HepG2 (cell line): ENCODE results near the gene IGFBP6. TPM values are rescaled to one million over a fixed set of nuclear protein-coding genes. Genes with fewer than 3 reads are reported as not detected.
A peak's percentile ranks its signal among the peaks of the same experiment; 100 is the strongest.

Experiments
- CCDC6 ChIP-seq: sonication (generic); formaldehyde crosslinking; IDR thresholded peaks from 2 replicates; pipeline ENCODE4 v1.8.1; 2022; ENCODE audit warnings: mild to moderate bottlenecking, missing genetic modification reagents, moderate library complexity
- ELF1 ChIP-seq: sonication (generic); formaldehyde crosslinking; IDR thresholded peaks from 2 replicates; pipeline ENCODE4 v1.4.0; 2020; ENCODE audit warnings: missing genetic modification reagents
- ELF3 ChIP-seq: IDR thresholded peaks from 2 replicates; pipeline ENCODE4 v1.6.1; 2016; ENCODE audit warnings: missing genetic modification reagents, missing compliant biosample characterization
- HCFC1 ChIP-seq: fragments of 150-350 bp; IDR thresholded peaks from 2 replicates; pipeline ENCODE4 v1.6.1; 2014; ENCODE audit warnings: low read depth, low read length
- MIER3 ChIP-seq: IDR thresholded peaks from 2 replicates; pipeline ENCODE4 v1.6.1; 2016; ENCODE audit warnings: missing compliant biosample characterization, borderline replicate concordance
- NFYB ChIP-seq: sonication (generic); formaldehyde crosslinking; IDR thresholded peaks from 2 replicates; pipeline ENCODE4 v1.4.0; 2020; ENCODE audit warnings: missing genetic modification reagents
- NPAS2 ChIP-seq: sonication (generic); formaldehyde crosslinking; IDR thresholded peaks from 2 replicates; pipeline ENCODE4 v1.8.0; 2022; ENCODE audit warnings: mild to moderate bottlenecking, missing genetic modification reagents, borderline replicate concordance
- POLR2A ChIP-seq, 2 experiments: IDR thresholded peaks; 2 replicates each; pipeline ENCODE4 v1.6.1; 2011; ENCODE audit warnings: low read depth in 2 of 2, low read length in 2 of 2, mild to moderate bottlenecking in 1 of 2, moderate library complexity in 1 of 2; ENCODE audit not compliant: insufficient read depth in 1 of 2
- RBFOX2 ChIP-seq: fragments of 200-400 bp; formaldehyde crosslinking; IDR thresholded peaks from 2 replicates; pipeline ENCODE4 v1.6.1; 2017; ENCODE audit warnings: low read depth, mild to moderate bottlenecking, low read length
- RFXANK ChIP-seq: IDR thresholded peaks from 2 replicates; pipeline ENCODE4 v1.6.1; 2016
- WIZ ChIP-seq: sonication (generic); formaldehyde crosslinking; IDR thresholded peaks from 2 replicates; pipeline ENCODE4 v1.5.1; 2020; ENCODE audit warnings: mild to moderate bottlenecking, missing genetic modification reagents
- XRCC5 ChIP-seq: fragments of 200-400 bp; formaldehyde crosslinking; optimal IDR thresholded peaks from 2 replicates; pipeline ENCODE3; 2017; ENCODE audit warnings: mild to moderate bottlenecking, low read length
- ZNF205 ChIP-seq: IDR thresholded peaks from 2 replicates; pipeline ENCODE4 v1.6.1; 2018; ENCODE audit warnings: missing biosample characterization, missing genetic modification reagents
- ZNF263 ChIP-seq: sonication (generic); formaldehyde crosslinking; IDR thresholded peaks from 2 replicates; pipeline ENCODE4 v1.4.0; 2020; ENCODE audit warnings: missing genetic modification reagents
- ZNF264 ChIP-seq: sonication (generic); formaldehyde crosslinking; IDR thresholded peaks from 2 replicates; pipeline ENCODE4 v1.4.0; 2020; ENCODE audit warnings: missing genetic modification reagents
- ZNF317 ChIP-seq: sonication (generic); formaldehyde crosslinking; IDR thresholded peaks from 2 replicates; pipeline ENCODE4 v1.5.0; 2020; ENCODE audit warnings: mild to moderate bottlenecking, missing genetic modification reagents
- ZNF331 ChIP-seq: sonication (generic); formaldehyde crosslinking; IDR thresholded peaks from 2 replicates; pipeline ENCODE4 v1.4.0; 2020; ENCODE audit warnings: missing genetic modification reagents
- ZNF354B ChIP-seq: sonication (generic); formaldehyde crosslinking; IDR thresholded peaks from 2 replicates; pipeline ENCODE4 v1.8.0; 2022; ENCODE audit warnings: mild to moderate bottlenecking, missing genetic modification reagents
- ZNF460 ChIP-seq: sonication (generic); formaldehyde crosslinking; IDR thresholded peaks from 2 replicates; pipeline ENCODE4 v1.5.1; 2020; ENCODE audit warnings: missing genetic modification reagents, mild to moderate bottlenecking, borderline replicate concordance
- ZNF530 ChIP-seq: sonication (generic); formaldehyde crosslinking; IDR thresholded peaks from 2 replicates; pipeline ENCODE4 v1.5.0; 2020; ENCODE audit warnings: low read depth, mild to moderate bottlenecking, missing genetic modification reagents
- ZNF570 ChIP-seq: sonication (generic); formaldehyde crosslinking; IDR thresholded peaks from 2 replicates; pipeline ENCODE4 v1.4.0; 2020; ENCODE audit warnings: mild to moderate bottlenecking, missing genetic modification reagents, borderline replicate concordance
- ZNF768 ChIP-seq: sonication (generic); formaldehyde crosslinking; IDR thresholded peaks from 2 replicates; pipeline ENCODE4 v1.4.0; 2020; ENCODE audit warnings: missing genetic modification reagents
- polyA plus RNA-seq, 8 experiments: library from polyadenylated mRNA; depleted of rRNA in 3 of 8; stranded (reverse) in 7 of 8; unstranded in 1 of 8; fragments of >200 nt; fragmentation: Illumina TruSeq in 4 of 8; extraction: Trizol in 4 of 8; gene quantifications; 2 replicates each; pipeline versions ENCODE4 v1.2.1 to v1.2.3, GENCODE V29; 2011 to 2016; ENCODE audit warnings: low read depth in 4 of 8, missing spikeins in 1 of 8, mixed read lengths in 1 of 8; ENCODE audit not compliant: insufficient read depth in 1 of 8
- total RNA-seq, 5 experiments: library from RNA; depleted of rRNA; stranded (reverse); fragments of >200 nt; fragmentation: Illumina TruSeq; extraction: Trizol; gene quantifications; 2 replicates each; pipeline ENCODE4 v1.2.3, GENCODE V29; 2016; ENCODE audit warnings: low read depth in 1 of 5
- TF ChIP-seq, protein P1 (sequence below): sonication (generic); formaldehyde crosslinking; IDR thresholded peaks from 2 replicates; pipeline ENCODE4 v1.8.1; 2023; ENCODE audit warnings: mild to moderate bottlenecking, inconsistent platforms, moderate library complexity, missing genetic modification reagents, borderline replicate concordance
- TF ChIP-seq, protein P2 (sequence below): IDR thresholded peaks from 2 replicates; pipeline ENCODE4 v1.6.1; 2012; ENCODE audit warnings: inconsistent platforms
- TF ChIP-seq, protein P3 (sequence below): IDR thresholded peaks from 2 replicates; pipeline ENCODE4 v1.6.1; 2016; ENCODE audit warnings: missing compliant biosample characterization, missing genetic modification reagents, borderline replicate concordance
- TF ChIP-seq, protein P4 (sequence below): sonication (generic); formaldehyde crosslinking; IDR thresholded peaks from 2 replicates; pipeline ENCODE4 v1.4.0; 2020; ENCODE audit warnings: low read depth, missing genetic modification reagents
- TF ChIP-seq, protein P5 (sequence below): IDR thresholded peaks from 2 replicates; pipeline ENCODE4 v1.6.1; 2016

IGFBP6 gene
- total and polyA plus RNA-seq, 2 of the 13 experiments (the other 11 are each of a cell fraction or from before 2014, with no cell fraction given): 3.9 to 25.2 TPM

DNA sequence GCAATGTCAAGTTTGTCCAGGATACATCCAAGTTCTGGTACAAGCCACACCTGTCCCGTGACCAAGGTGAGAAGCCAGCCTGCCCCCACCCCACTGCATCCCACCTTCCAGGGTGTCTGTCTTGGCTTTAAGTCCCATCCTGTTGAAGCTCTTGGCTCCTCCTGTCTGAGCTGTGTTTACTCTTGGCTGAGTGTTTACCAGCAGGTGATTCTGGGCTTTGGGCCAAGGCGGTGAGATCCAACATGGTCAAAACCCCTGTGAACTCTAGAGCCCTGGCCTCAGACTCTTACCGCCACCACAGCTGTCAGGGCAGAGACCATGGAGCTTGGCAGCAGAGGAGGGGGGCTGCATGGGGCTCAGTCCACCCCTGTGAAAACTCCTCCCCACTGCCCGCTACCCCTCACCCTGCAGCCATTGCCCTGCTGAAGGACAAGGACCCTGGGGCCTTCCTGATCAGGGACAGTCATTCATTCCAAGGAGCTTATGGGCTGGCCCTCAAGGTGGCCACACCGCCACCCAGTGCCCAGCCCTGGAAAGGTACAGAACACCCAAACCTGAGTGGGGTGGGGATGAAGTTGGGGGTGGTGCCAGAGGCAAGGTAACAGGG lies 36.0 kb upstream of the IGFBP6 start (continued):
- TF ChIP-seq NPAS2 (CRISPR knock-in tag) (no peak), ZNF570 (no peak), RBFOX2 (no peak), ZNF768 (CRISPR knock-in tag) (no peak), ZNF205 (CRISPR knock-in tag) (peak; percentile 55; the same call in 1 of the 2 replicates), RFXANK (no peak), MIER3 (no peak; the same call in 1 of the 2 replicates), ZNF331 (CRISPR knock-in tag) (peak; percentile 73), ELF1 (CRISPR knock-in tag) (no peak), WIZ (CRISPR knock-in tag) (no peak), ZNF317 (no peak), ZNF530 (no peak), ZNF354B (CRISPR knock-in tag) (no peak), HCFC1 (no peak), ZNF263 (no peak; the same call in 1 of the 2 replicates), XRCC5 (peak; percentile 83), ELF3 (CRISPR knock-in tag) (peak; percentile 73), ZNF460 (CRISPR knock-in tag) (no peak), CCDC6 (no peak), POLR2A (IDR thresholded peaks at IDR 0.05; ENCODE audit: insufficient read depth in 1 of 2, low read depth in 2 of 2, low read length in 2 of 2) (peak in 1 of 2 experiments; percentile 4; a peak in 1 of 4 replicates), NFYB (no peak), ZNF264 (CRISPR knock-in tag) (peak; percentile 66; the same call in 1 of the 2 replicates)
- TF ChIP-seq, protein P1, sequence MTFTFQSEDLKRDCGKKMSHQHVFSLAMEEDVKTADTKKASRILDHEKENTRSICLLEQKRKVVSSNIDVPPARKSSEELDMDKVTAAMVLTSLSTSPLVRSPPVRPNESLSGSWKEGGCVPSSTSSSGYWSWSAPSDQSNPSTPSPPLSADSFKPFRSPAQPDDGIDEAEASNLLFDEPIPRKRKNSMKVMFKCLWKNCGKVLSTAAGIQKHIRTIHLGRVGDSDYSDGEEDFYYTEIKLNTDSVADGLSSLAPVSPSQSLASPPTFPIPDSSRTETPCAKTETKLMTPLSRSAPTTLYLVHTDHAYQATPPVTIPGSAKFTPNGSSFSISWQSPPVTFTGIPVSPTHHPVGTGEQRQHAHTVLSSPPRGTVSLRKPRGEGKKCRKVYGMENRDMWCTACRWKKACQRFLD (CRISPR knock-in tag): 0 out of 2 replicates have a peak, but pooled peaks have one; percentile 33
- TF ChIP-seq, protein P2, sequence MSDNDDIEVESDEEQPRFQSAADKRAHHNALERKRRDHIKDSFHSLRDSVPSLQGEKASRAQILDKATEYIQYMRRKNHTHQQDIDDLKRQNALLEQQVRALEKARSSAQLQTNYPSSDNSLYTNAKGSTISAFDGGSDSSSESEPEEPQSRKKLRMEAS: peak; percentile 59; the same call in 1 of the 2 replicates
- TF ChIP-seq, protein P3, sequence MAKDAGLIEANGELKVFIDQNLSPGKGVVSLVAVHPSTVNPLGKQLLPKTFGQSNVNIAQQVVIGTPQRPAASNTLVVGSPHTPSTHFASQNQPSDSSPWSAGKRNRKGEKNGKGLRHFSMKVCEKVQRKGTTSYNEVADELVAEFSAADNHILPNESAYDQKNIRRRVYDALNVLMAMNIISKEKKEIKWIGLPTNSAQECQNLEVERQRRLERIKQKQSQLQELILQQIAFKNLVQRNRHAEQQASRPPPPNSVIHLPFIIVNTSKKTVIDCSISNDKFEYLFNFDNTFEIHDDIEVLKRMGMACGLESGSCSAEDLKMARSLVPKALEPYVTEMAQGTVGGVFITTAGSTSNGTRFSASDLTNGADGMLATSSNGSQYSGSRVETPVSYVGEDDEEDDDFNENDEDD (CRISPR knock-in tag): peak; percentile 47; the same call in 1 of the 2 replicates
- TF ChIP-seq, protein P4, sequence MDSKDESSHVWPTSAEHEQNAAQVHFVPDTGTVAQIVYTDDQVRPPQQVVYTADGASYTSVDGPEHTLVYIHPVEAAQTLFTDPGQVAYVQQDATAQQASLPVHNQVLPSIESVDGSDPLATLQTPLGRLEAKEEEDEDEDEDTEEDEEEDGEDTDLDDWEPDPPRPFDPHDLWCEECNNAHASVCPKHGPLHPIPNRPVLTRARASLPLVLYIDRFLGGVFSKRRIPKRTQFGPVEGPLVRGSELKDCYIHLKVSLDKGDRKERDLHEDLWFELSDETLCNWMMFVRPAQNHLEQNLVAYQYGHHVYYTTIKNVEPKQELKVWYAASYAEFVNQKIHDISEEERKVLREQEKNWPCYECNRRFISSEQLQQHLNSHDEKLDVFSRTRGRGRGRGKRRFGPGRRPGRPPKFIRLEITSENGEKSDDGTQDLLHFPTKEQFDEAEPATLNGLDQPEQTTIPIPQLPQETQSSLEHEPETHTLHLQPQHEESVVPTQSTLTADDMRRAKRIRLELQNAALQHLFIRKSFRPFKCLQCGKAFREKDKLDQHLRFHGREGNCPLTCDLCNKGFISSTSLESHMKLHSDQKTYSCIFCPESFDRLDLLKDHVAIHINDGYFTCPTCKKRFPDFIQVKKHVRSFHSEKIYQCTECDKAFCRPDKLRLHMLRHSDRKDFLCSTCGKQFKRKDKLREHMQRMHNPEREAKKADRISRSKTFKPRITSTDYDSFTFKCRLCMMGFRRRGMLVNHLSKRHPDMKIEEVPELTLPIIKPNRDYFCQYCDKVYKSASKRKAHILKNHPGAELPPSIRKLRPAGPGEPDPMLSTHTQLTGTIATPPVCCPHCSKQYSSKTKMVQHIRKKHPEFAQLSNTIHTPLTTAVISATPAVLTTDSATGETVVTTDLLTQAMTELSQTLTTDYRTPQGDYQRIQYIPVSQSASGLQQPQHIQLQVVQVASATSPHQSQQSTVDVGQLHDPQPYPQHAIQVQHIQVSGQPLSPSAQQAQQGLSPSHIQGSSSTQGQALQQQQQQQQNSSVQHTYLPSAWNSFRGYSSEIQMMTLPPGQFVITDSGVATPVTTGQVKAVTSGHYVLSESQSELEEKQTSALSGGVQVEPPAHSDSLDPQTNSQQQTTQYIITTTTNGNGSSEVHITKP (CRISPR knock-in tag): no peak
- TF ChIP-seq, protein P5, sequence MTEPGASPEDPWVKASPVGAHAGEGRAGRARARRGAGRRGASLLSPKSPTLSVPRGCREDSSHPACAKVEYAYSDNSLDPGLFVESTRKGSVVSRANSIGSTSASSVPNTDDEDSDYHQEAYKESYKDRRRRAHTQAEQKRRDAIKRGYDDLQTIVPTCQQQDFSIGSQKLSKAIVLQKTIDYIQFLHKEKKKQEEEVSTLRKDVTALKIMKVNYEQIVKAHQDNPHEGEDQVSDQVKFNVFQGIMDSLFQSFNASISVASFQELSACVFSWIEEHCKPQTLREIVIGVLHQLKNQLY (CRISPR knock-in tag): peak; percentile 22; the same call in 1 of the 2 replicates
